HepG2 (cell line): ENCODE measurements around the gene DERL2. TPM values are rescaled to one million over a fixed set of nuclear protein-coding genes. Genes with fewer than 3 reads are reported as not detected.

ENCODE experiments used
- ATAC-seq: fragments of 200-7000 bp; cut with Tn5 transposase; 3 replicates; pipeline ENCODE4 v1.9.1; 2020; ENCODE audit warnings: mild to moderate bottlenecking, moderate library complexity
- BruUV-seq: library from RNA; stranded (reverse); fragments of 400-500 nt; replicated peaks from 2 replicates; lab custom pipeline; 2021; lab: Mats Ljungman, UMichigan
- CTCF ChIA-PET: fragments of 300-600 bp; formaldehyde crosslinking; extraction: SDS; loops from one replicate; lab custom pipeline; 2021; ENCODE audit warnings: low total read pairs, inconsistent platforms, low intra/inter-chr PET ratio; lab: Yijun Ruan, JAX
- POLR2A ChIA-PET: fragments of 350-600 bp; sonication (Branson Sonifier 250); formaldehyde crosslinking; loops from one replicate; lab custom pipeline; 2020; ENCODE audit warnings: antibody characterized with exemption, inconsistent platforms; lab: Yijun Ruan, JAX
- DNase-seq: peaks from one replicate; pipeline ENCODE4 v3.0.0-alpha.2; 2015; ENCODE audit warnings: low spot score
- FAIRE-seq: peaks from 3 replicates; lab custom pipeline; 2011; peaks lifted over from hg19 to GRCh38; lab: Jason Lieb, UNC
- H2AFZ ChIP-seq: one replicate; pipeline ENCODE4 v1.6.1; 2011; ENCODE audit warnings: low read length, inconsistent platforms
- H3K27ac ChIP-seq: fragments of 300-600 bp; 3 replicates; pipeline ENCODE4 v1.8.0; 2011; ENCODE audit warnings: mixed run types, mild to moderate bottlenecking, mixed read lengths, low read length, inconsistent platforms; ENCODE audit not compliant: insufficient read depth; ENCODE audit errors: extremely low read length
- H3K27me3 ChIP-seq, 2 experiments: fragments of 200-600 bp in 1 of 2; 2 replicates in 1 of 2; 3 replicates in 1 of 2; pipeline versions ENCODE4 v1.6.0 to v1.8.0; 2011; ENCODE audit warnings: low read length in 2 of 2, mild to moderate bottlenecking in 2 of 2, moderate library complexity in 2 of 2, inconsistent platforms in 1 of 2; ENCODE audit not compliant: insufficient read depth in 2 of 2, control insufficient read depth in 1 of 2
- H3K36me3 ChIP-seq, 2 experiments: fragments of 200-600 bp in 1 of 2; replicated peaks in 1 of 2; 2 replicates in 1 of 2; 3 replicates in 1 of 2; pipeline versions ENCODE4 v1.5.1 to v1.8.0; 2011; ENCODE audit warnings: low read length in 2 of 2, inconsistent platforms in 1 of 2; ENCODE audit not compliant: insufficient read depth in 2 of 2, control insufficient read depth in 1 of 2
- H3K4me1 ChIP-seq: 2 replicates; pipeline ENCODE4 v1.5.1; 2012; ENCODE audit warnings: low read length, inconsistent platforms; ENCODE audit not compliant: insufficient read depth
- H3K4me2 ChIP-seq: 2 replicates; pipeline ENCODE4 v1.6.0; 2011; ENCODE audit warnings: low read depth, low read length, inconsistent platforms
- H3K4me3 ChIP-seq, 3 experiments: fragments of 200-600 bp in 1 of 3; sonication (generic), shearing (Covaris generic) in 1 of 3; replicated peaks in 1 of 3; 2 replicates each; pipeline ENCODE4 v1.5.1; 2011 to 2016; ENCODE audit warnings: low read length in 3 of 3, inconsistent platforms in 2 of 3, low read depth in 2 of 3, mild to moderate bottlenecking in 2 of 3, control low read depth in 1 of 3, mixed read lengths in 1 of 3; ENCODE audit not compliant: insufficient read depth in 1 of 3
- H3K79me2 ChIP-seq: one replicate; pipeline ENCODE4 v1.6.1; 2011; ENCODE audit warnings: low read length, inconsistent platforms; ENCODE audit not compliant: insufficient read depth
- H3K9ac ChIP-seq: 2 replicates; pipeline ENCODE4 v1.6.0; 2011; ENCODE audit warnings: mild to moderate bottlenecking, low read depth, low read length, inconsistent platforms; ENCODE audit not compliant: insufficient read depth
- H3K9me3 ChIP-seq: 2 replicates; pipeline ENCODE4 v1.5.1; 2012; ENCODE audit warnings: mild to moderate bottlenecking, low read length
- H4K20me1 ChIP-seq: 2 replicates; pipeline ENCODE4 v1.6.0; 2011; ENCODE audit warnings: inconsistent platforms, mild to moderate bottlenecking, low read length, moderate library complexity; ENCODE audit not compliant: insufficient read depth
- FOXC1 ChIP-seq: sonication (generic); formaldehyde crosslinking; IDR thresholded peaks from 2 replicates; pipeline ENCODE4 v1.8.0; 2022; ENCODE audit warnings: mild to moderate bottlenecking, missing genetic modification reagents, borderline replicate concordance
- FOXP4 ChIP-seq: sonication (generic); formaldehyde crosslinking; IDR thresholded peaks from 2 replicates; pipeline ENCODE4 v1.4.0; 2020; ENCODE audit warnings: missing genetic modification reagents
- GTF2F1 ChIP-seq: fragments of 150-350 bp; IDR thresholded peaks from 2 replicates; pipeline ENCODE4 v1.6.1; 2014; ENCODE audit warnings: low read length
- MAZ ChIP-seq, 2 experiments: sonication (generic) in 1 of 2; formaldehyde crosslinking in 1 of 2; IDR thresholded peaks; 2 replicates each; pipeline versions ENCODE4 v1.5.0 to v1.6.1; 2012 to 2020; ENCODE audit warnings: low read depth in 2 of 2, mild to moderate bottlenecking in 2 of 2, borderline replicate concordance in 1 of 2, improper control_type of control experiment in 1 of 2, low read length in 1 of 2, missing genetic modification reagents in 1 of 2, moderate library complexity in 1 of 2
- PBX3 ChIP-seq: sonication (generic); formaldehyde crosslinking; IDR thresholded peaks from 2 replicates; pipeline ENCODE4 v1.8.1; 2023; ENCODE audit warnings: missing genetic modification reagents, inconsistent platforms, borderline replicate concordance
- SYNCRIP ChIP-seq: fragments of 200-400 bp; formaldehyde crosslinking; IDR thresholded peaks from 2 replicates; pipeline ENCODE4 v1.6.1; 2018; ENCODE audit warnings: mild to moderate bottlenecking, low read depth, low read length; ENCODE audit not compliant: insufficient read depth
- TOE1 ChIP-seq: sonication (generic); formaldehyde crosslinking; IDR thresholded peaks from 2 replicates; pipeline ENCODE4 v1.4.0; 2020; ENCODE audit warnings: mild to moderate bottlenecking, missing genetic modification reagents
- ZBTB20 ChIP-seq: sonication (generic); formaldehyde crosslinking; IDR thresholded peaks from 2 replicates; pipeline ENCODE4 v1.8.1; 2023; ENCODE audit warnings: missing genetic modification reagents, low read depth, mild to moderate bottlenecking, borderline replicate concordance
- ZNF143 ChIP-seq: sonication (generic); formaldehyde crosslinking; IDR thresholded peaks from 2 replicates; pipeline ENCODE4 v1.4.0; 2020; ENCODE audit warnings: missing genetic modification reagents
- ZNF331 ChIP-seq: sonication (generic); formaldehyde crosslinking; IDR thresholded peaks from 2 replicates; pipeline ENCODE4 v1.4.0; 2020; ENCODE audit warnings: missing genetic modification reagents
- ZNF790 ChIP-seq: sonication (generic); formaldehyde crosslinking; IDR thresholded peaks from 2 replicates; pipeline ENCODE4 v1.8.0; 2022; ENCODE audit warnings: missing genetic modification reagents, mild to moderate bottlenecking, borderline replicate concordance
- WGBS: methylation state at CpG from one replicate; pipeline ENCODE4 v1.1.6; 2017; ENCODE audit warnings: low lambda C conversion rate; 5-methylcytosine and 5-hydroxymethylcytosine counted together
- in situ Hi-C: cut with HindIII; loops from 2 replicates; pipeline ENCODE4 v1.10.0; 2017; ENCODE audit warnings: low pct_unique_long_range_greater_than_20kb; ENCODE audit not compliant: extremely low pct_ligation_motif_present
- intact Hi-C: fragments of 100-400 bp; cut with micrococcal nuclease; formaldehyde crosslinking; loops from one replicate; pipeline ENCODE4 v1.10.0; 2022; ENCODE audit not compliant: unreplicated experiment
- polyA plus RNA-seq, 8 experiments: library from polyadenylated mRNA; depleted of rRNA in 3 of 8; stranded (reverse) in 7 of 8; unstranded in 1 of 8; fragments of >200 nt; fragmentation: Illumina TruSeq in 4 of 8; extraction: Trizol in 4 of 8; gene quantifications; 2 replicates each; pipeline versions ENCODE4 v1.2.1 to v1.2.3, GENCODE V29; 2011 to 2016; ENCODE audit warnings: low read depth in 4 of 8, missing spikeins in 1 of 8, mixed read lengths in 1 of 8; ENCODE audit not compliant: insufficient read depth in 1 of 8
- total RNA-seq, 5 experiments: library from RNA; depleted of rRNA; stranded (reverse); fragments of >200 nt; fragmentation: Illumina TruSeq; extraction: Trizol; gene quantifications; 2 replicates each; pipeline ENCODE4 v1.2.3, GENCODE V29; 2016; ENCODE audit warnings: low read depth in 1 of 5

DERL2 gene
- total and polyA plus RNA-seq, 2 of the 13 experiments (the other 11 are each of a cell fraction or from before 2014, with no cell fraction given) = 59.3 to 65.2 TPM

- POLR2A ChIA-PET = no interaction called here
- CTCF ChIA-PET = no interaction called here
- BruUV-seq = no TSS peak
These were observed 7.0 kb downstream of the DERL2 start for GRCh38 chr17:5478992-5479391.

DNA sequence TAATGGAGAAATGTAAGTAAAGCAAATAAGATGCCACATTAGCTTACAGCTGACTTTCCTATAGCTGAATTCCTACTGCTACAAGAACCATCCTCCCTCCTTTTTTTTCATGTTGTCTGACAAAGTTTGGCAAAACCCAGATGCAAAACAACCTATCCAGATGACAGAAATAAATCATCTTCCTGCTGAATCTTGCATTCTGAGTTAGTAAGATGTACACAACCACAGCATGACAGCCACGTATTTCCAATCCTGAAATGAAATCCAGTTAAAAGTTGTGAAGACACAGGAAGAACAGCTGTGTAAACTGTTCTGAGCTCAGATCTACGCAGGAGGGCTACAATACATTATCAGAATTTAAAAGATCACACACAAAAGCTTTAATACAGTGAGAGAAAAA is 12.1 kb downstream of the DERL2 start:
- FAIRE-seq = no peak
- H3K4me2 ChIP-seq = no peak overlapping the region
- H2AFZ ChIP-seq = no peak overlapping the region
- no TSS peak for BruUV-seq
- H3K4me3 ChIP-seq = no peak overlapping the region
- peaks cover 3% of the 10 kb centered on the region for H3K79me2 ChIP-seq
- no peak for DNase-seq
- POLR2A ChIA-PET = interaction anchor here (1.2 kb wide), 1 partner anchor 12 kb away, joined by 5 read pairs; the partner anchor contains the start of genes DERL2 and MIS12
- H3K27me3 ChIP-seq = no peaks in the 10 kb centered on the region; a peak in 1 of 5 replicates
- H3K36me3 ChIP-seq = peaks cover 18 to 47% of the 10 kb centered on the region in 2 experiments
- no peak overlapping the region for H3K27ac ChIP-seq
- intact Hi-C loops = no loop called here
- H3K9me3 ChIP-seq = no peaks in the 10 kb centered on the region
- WGBS = 98% methylated on average over 2 of the region's 2 CpGs
- in situ Hi-C loops = no loop called here
- CTCF ChIA-PET = no interaction called here
- ATAC-seq = no peak
- no peak overlapping the region for H3K9ac ChIP-seq
- no peaks in the 10 kb centered on the region for H3K4me1 ChIP-seq
- H4K20me1 ChIP-seq = no peaks in the 10 kb centered on the region
- TF ChIP-seq FOXC1 (CRISPR knock-in tag) = no peak
- no peak for TF ChIP-seq MAZ (IDR thresholded peaks at IDR 0.05; ENCODE audit: borderline replicate concordance, low read depth, low read length)
- TF ChIP-seq MAZ (CRISPR knock-in tag; IDR thresholded peaks at IDR 0.05; ENCODE audit: low read depth) = no peak
- no peak for TF ChIP-seq ZNF331 (CRISPR knock-in tag)
- no peak for TF ChIP-seq TOE1 (CRISPR knock-in tag)
- TF ChIP-seq SYNCRIP = no peak
- no peak for TF ChIP-seq GTF2F1
- no peak for TF ChIP-seq ZNF790 (CRISPR knock-in tag)
- TF ChIP-seq PBX3 = no peak
- no peak for TF ChIP-seq ZNF143

More at GRCh38 chr17:5478992-5479391, 7.0 kb downstream of the DERL2 start:
- Histone ChIP-seq H3K4me3 (no peak overlapping the region), H3K4me2 (no peak overlapping the region), H3K36me3 (peaks cover 24 to 84% of the 10 kb centered on the region in 2 experiments), H3K79me2 (peaks cover 23% of the 10 kb centered on the region), H2AFZ (no peak overlapping the region), H3K27me3 (no peaks in the 10 kb centered on the region; a peak in 1 of 5 replicates), H4K20me1 (no peaks in the 10 kb centered on the region), H3K9me3 (no peaks in the 10 kb centered on the region), H3K9ac (no peak overlapping the region), H3K4me1 (peaks cover 7% of the 10 kb centered on the region), H3K27ac (no peak overlapping the region)
- TF ChIP-seq ZBTB20 (no peak), FOXP4 (CRISPR knock-in tag) (no peak)
- no peak for FAIRE-seq
- in situ Hi-C loops = no loop called here
- no peak for DNase-seq
- intact Hi-C loops = no loop called here
- ATAC-seq = no peak
- WGBS = 98% methylated on average over 4 of the region's 4 CpGs
